Mucosa of gallbladder (tissue), 1 donor: ENCODE results near the gene RDH14. TPM values are rescaled to one million over a fixed set of nuclear protein-coding genes. Genes with fewer than 3 reads are reported as not detected.
A peak's percentile ranks its signal among the peaks of the same experiment; 100 is the strongest.

Source experiments
- DNase-seq: peaks from one replicate; pipeline ENCODE4 v3.0.0-alpha.2; 2020; ENCODE audit warnings: low spot score
- total RNA-seq: library from RNA; stranded (reverse); gene quantifications from one replicate; pipeline ENCODE4 v1.2.1, GENCODE V29; 2021
- donor health status: DM: no; HTN: no; CAD: no.

The RDH14 gene, protein sequence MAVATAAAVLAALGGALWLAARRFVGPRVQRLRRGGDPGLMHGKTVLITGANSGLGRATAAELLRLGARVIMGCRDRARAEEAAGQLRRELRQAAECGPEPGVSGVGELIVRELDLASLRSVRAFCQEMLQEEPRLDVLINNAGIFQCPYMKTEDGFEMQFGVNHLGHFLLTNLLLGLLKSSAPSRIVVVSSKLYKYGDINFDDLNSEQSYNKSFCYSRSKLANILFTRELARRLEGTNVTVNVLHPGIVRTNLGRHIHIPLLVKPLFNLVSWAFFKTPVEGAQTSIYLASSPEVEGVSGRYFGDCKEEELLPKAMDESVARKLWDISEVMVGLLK
- total RNA-seq: 25.8 TPM

DNA sequence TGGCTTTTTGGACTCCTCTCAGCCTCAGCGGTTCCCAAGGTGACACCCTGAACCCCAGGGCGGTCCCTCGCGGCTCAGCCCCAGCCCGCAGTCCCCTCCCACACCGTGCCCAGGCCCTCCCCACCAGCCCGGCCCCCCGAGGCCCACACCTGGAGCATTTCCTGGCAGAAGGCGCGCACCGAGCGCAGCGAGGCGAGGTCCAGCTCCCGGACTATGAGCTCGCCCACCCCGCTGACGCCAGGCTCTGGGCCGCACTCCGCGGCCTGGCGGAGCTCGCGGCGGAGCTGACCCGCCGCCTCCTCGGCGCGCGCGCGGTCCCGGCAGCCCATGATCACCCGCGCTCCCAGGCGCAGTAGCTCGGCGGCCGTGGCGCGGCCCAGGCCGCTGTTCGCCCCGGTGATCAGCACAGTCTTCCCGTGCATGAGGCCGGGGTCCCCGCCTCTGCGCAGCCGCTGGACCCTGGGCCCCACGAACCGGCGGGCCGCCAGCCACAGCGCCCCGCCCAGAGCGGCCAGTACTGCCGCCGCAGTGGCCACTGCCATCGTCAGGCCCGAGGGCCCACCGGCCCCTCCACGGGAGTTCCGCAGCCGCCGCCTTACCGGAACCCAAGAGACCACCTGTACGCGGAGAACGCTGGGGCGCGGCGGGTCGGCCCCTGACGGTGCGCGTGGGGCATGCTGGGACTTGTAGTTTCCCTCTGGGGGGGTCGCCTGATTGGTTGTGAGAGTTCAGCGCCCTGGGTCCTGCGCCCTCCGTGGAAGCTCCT lies at the start of gene RDH14:
Gene RDH14, minus strand, starts transcription at position 623 of the 766 bp plus-strand sequence. Its CDS starts 81 bp downstream, at position 542.
- peak; percentile 95 for DNase-seq

DNA sequence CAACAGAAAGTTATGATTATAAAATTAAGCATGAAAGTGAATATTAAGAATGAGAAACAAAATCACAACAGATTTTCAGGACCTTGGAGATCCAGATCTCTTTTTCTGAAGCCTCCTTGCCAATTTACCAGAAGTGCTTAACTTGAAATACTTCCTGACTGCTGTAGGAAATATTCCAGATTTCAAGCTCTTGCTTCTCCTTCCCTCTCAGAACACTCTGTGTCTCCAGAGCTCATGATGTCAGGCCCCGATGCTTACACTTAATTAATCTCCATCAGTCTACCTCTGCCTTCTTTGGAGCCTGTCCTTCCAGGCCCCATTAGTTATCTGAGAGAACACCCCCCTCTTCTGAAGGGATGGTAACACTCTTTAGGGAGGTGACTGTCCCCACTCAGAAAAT lies 49.6 kb upstream of the RDH14 start:
- DNase-seq: no peak

DNA sequence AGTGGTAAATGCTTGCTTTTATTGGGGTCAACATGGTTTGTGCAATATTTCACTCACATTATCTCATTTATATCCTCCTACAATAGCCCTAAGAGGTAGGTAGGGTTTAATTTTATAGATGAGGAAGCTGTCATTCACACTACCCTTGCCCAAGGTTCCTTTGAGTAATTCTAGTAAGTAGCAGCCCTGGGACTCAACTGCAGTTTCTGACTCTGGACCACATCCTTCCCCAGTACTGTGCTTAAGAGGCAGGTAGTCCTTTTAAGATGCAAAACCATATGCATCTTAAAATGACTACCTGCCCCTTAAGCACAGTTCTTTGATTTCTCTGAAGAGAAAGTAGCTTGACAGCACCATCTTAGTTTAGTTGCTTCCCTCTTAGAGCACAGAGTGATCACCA lies 44.7 kb upstream of the RDH14 start:
- DNase-seq: no peak

GRCh38 chr2:18604531-18604885 lies 44.1 kb upstream of the RDH14 start:
- no peak for DNase-seq

- DNase-seq: no peak
Measured at GRCh38 chr2:18603854-18604530, 43.5 kb upstream of the RDH14 start.

DNA sequence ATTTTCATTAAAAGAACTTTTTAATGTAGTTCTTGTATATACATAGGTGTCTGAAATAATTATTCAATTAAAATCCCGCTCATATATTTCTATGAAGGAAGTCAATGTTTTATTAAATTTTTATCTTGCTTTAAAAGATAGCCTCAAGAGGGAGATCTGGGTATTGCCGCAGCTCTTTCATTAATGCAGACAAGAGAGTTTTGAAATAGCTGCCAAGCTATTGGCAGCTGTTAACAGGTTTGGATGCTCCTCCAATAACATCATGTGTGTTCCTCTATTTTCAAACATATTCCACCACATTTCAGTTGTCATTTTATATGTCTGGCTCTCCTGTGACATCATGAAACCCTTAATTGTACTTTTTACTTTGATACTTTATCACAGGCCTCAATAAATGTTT lies 41.8 kb upstream of the RDH14 start:
- DNase-seq: no peak

DNA sequence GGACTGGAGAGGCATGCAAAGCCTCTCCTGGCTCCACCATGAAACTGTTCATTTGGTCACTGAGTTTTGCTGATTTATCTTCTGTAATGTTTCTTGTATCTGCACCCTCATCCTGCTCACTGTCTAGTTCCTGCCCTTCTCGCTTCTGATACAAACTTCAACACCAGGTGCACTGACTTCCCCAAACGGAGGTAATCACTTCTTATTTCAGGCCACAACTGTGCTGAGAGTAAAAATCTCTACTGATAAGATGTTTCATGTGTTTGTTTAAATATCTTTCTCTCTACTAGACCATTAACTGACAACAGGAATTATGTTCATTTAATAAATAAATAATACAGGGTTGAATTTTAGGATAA lies 39.8 kb upstream of the RDH14 start:
- DNase-seq: no peak

DNA sequence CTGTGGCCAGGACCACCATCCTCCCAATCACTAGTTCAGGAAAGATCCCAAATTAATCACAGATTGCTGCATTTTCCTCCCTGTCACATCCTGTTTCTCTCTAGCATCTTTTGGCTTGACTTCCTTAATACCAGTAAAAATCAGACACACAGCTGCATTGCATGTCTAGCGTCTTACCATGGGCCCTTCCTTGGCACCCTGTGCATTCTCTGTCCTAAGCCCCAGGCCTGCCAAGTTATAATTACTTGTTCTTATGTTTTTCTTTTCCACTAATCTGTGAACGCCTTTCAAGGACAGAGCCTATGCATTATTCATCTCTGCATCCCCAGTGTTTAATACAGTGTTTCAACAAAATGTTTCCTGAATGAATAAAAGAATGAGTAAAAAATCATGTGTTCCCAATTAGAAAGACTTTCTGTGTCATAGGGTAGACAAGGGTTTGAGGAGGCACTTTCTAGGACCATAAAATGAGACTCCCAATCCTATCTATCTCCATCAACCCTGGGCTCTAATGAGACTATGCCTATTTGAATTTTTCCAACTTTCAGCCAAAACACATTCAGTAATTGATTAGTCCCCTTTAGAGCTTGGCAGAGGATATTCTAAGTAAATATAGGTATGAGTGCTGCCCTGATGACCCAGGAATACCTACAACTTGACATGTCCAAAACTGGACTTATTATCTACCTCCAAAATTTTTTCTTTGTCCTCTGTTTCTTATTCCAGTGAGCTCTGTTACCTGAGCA lies 39.2 kb upstream of the RDH14 start:
- no peak for DNase-seq

- DNase-seq: no peak
Measured at GRCh38 chr2:18598848-18599484, 38.5 kb upstream of the RDH14 start.

DNA sequence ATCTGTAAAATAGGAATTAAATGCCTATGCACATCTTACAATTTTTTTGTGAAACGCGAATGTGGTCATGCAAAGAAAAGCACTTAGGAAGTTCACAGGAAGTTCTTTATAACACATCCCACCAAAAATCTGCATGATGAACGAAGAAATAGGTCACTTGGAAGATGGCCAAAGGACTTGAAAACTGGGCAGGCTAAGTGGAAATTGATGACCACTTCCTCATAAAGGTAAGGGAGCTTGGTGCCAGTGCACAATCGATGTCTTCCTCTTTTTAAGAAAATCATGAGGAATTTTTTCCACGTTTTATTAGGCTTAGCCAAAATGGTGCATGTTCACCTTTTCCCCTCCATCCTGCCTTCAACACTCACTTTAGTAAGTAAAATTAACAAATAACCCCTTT lies 37.2 kb upstream of the RDH14 start:
- DNase-seq: no peak

DNA sequence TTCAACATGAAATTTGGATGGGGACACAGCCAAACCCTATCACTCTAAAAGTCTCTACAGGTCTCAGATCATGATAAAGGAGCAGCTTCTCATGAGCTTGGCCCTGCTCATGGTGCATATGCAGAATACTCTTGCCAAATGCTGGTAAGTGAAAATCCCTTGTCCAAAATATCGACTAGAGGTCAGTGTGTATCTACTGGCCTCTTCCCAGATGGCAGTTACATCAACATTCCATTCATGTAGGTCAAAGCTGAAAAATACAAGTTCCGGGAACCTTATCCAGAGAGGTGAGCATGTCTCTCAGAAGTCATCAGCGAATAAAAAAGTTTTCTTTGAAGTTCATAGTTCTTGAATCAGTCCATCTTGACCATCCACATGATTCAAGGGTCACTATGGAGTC lies 36.5 kb upstream of the RDH14 start:
- DNase-seq: no peak

DNA sequence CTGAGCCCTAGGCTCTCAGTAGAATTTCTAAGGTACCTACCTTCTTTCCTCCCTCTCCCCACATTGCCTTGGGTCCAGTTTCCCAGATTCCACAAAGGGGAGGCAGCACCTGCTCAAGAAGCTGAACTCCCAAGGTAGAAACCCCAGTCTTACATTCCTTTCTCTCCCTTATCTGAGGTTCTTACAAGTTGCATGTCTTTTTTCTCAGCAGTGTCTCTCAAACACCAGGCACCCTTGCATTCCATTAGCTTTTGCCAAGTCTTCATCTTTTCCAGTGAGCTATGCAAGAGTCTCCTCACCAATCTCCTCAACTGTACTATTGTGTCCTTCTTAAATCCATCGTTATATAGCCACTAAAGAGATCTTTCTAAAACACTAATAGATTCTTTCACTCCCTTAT lies 33.0 kb upstream of the RDH14 start:
- DNase-seq: no peak

DNA sequence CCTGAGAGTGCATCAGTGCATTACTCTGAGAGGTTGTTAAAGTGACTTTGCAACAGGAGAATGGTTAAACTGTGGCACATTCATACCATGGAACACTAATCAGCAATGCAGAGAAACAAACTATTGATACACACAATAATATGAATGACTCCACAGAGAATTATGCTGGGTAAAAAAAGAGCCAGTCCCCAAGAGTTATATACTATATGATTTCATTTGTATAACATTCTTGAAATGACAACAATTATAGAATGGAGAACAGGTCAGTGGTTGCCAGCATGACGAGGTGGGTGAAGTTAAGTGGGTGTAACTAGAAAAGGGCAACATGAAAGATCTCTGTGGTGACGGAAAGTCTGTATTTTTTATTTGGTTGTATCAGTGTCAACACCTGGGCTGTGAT lies 31.9 kb upstream of the RDH14 start:
- no peak for DNase-seq

DNA sequence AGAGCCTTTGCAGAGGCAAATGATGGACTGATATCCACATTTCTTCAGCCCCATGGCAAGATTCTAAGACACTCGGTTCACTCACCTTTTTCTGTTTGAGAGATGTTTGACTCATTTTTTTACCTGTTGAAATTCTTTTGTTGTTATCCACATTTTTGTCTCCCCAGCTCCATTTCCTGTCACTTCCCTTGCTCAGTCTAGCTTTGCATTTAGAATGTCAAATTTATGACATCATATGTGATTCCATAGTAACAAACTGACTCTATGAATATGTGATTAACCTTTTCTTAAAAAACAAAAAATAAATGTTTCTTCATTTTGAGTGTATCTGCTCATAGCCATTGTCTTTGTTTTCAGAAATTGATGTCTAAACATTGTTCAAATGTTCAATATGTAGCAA lies 28.9 kb upstream of the RDH14 start, which contains the start of gene NT5C1B:
Gene NT5C1B, minus strand, starts transcription at position 216 of the 400 bp plus-strand sequence. Its CDS starts 101 bp downstream, at position 115.
- DNase-seq: no peak

- no peak for DNase-seq
Measured at GRCh38 chr2:18588802-18589201, 28.3 kb upstream of the RDH14 start.

GRCh38 chr2:18588049-18588448 lies 27.6 kb upstream of the RDH14 start:
- DNase-seq: no peak

DNA sequence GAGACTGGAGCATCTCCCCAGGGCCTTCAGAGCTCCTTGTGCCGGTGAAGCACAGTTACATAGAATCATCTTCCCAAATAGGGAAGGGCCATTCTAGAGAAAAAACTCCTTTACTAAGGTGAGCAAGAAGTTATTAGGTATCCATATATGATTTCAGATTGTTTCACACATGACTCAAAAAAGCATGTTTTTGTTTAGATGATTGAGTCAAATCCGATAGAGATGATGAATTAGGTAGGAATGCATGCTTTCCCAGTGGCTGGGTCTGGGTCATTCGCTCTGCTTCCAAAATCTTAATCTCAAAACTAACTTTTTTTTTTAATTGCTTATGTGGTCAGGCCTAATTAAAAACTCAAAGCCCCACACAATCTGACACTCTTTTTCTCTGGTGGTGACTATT lies 25.1 kb upstream of the RDH14 start:
- DNase-seq: no peak

DNA sequence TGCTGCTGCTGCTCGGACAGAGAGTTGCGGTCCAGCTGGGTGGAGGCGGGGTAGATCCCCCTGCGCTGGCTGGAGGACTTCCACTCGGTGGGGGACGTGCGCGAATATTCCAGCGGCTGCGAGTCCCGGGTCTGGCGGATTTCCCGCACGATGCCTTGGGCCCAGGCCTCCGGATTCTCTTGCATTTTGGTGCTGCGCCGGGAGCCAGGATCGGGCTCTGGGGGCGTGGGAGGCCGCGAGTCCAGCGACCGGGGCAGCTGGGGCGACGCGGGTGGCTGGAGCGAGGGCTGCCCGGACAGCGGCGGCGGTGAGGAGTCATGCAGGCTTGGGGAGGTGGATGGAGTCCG lies 24.1 kb upstream of the RDH14 start:
- DNase-seq: no peak

DNA sequence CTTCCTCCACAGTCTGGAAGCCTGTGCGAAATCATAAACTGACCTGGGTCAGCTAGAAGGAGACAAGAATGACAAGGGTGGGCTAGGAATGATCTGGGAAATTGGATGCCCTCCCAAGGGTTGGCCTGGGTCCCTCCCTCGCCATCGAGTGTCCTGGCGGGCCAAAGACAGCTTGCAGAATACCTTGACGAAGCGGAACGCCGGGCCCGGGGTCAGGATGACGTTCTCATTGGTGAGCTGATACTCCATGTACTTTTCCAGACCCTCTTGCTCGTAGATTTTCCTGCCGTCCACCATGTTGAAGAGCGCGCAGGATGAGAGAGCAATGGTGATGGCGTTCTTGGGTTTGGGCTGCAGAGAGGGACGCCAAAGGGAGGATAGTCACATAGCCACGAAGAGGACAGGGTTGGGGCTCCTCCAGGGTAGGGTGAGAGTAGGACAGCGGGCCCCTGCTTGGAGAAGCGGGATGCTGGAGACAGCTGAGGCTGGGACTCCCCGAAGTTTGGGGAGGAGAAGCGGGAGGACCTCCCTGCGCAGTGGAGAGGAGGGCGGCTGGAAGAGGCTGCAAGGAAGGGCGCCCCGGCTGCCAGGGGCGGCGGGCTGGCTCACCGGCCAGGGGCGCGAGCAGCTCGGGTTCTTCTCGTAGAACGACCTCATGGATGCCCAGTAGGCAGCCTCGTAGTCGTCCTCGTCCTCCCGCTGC lies 23.6 kb upstream of the RDH14 start:
- no peak for DNase-seq

GRCh38 chr2:18580606-18581005 lies 20.2 kb upstream of the RDH14 start:
- no peak for DNase-seq

DNA sequence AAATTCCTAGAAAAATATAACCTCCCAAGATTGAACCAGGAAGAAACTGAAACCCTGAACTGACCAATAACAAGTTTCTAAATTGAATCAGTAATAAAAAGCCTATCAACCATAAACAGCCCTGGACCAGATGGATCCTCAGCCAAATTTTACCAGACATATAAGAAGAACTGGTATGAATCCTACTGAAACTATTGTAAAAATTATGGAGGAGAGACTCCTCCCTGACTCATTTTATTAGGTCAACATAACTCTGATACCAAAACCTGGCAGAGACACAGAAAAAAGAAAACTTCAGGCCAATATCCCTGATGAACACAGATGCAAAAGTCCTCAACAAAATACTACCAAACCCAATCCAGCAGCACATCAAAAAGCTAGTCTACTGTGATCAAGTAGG lies 17.6 kb upstream of the RDH14 start:
- DNase-seq: no peak
